Stimulated activated CD4-positive, alpha-beta T cell treated with anti-CD3 and anti-CD28 coated beads, TNF-alpha, amount 100 ng/mL, for 48 hours (primary cell): Measurements from ENCODE around the gene MUC2.
"Not testable (repeated sequence)": the region's sequence is repeated elsewhere in the genome, so short reads cannot be mapped to it uniquely, and the experiment has no call there.

Experiments used
- DNase-seq, 3 donors: peaks; one replicate each; pipeline ENCODE4 v3.0.0-alpha.2; 2020; ENCODE audit warnings: low read depth in 3 of 3

The MUC2 gene

DNA sequence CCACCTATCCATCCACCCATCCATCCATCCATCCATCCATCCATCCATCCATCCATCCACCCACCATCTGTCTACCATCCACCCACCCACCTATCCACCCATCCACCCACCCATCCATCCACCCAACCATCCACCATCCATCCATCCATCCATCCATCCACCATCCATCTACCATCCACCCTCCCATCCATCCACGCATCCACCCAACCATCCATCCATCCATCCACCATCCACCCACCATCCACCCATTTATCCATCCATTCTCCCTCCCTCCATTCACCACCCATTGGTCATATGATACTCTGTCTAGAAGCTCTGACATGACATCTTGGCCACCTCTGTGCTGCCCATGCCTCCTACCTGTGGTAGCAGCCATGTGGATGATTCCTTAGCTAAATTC is 31.7 kb downstream of the MUC2 start:
- no peak for DNase-seq

- no peak for DNase-seq
Measured at GRCh38 chr11:1107316-1108245, 32.9 kb downstream of the MUC2 start.

- no peak for DNase-seq
Measured at GRCh38 chr11:1108246-1108900, 33.7 kb downstream of the MUC2 start.

DNA sequence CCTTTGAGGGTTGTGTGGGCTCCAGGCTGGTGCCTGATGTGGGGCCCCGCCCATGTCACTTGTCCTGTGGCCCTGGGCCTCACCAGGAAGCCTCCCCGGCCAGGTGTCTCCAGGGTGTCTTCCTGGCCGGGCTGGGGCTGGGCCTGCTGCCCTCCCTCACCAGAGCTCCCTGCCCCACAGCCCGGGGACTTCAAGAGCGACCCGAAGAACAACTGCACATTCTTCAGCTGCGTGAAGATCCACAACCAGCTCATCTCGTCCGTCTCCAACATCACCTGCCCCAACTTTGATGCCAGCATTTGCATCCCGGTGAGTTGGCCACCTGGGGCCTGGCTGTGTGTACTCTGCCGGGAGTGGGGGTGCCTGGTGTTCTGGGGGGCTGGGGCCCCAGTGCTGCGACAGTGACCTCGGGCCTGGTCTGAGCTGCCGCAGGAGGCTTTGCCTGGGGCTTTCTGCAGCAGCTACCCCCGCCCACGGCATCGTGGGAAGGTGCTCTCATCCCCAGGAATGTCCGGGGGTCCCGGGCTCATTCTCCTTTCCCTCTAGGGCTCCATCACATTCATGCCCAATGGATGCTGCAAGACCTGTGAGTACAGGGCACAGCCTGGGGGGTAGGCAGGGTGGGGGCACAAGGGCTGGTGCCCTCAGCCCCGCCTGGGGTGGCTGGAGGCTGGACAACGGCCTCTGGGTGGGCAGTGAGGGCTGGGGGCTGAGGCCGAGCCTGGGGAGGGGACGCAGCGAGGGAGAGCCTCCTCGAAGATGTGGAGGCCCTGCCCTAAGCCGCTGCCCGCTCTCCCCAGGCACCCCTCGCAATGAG is 34.6 kb downstream of the MUC2 start:
- DNase-seq: no peak

- DNase-seq: no peak
Measured at GRCh38 chr11:1109918-1110705, 35.4 kb downstream of the MUC2 start.

DNA sequence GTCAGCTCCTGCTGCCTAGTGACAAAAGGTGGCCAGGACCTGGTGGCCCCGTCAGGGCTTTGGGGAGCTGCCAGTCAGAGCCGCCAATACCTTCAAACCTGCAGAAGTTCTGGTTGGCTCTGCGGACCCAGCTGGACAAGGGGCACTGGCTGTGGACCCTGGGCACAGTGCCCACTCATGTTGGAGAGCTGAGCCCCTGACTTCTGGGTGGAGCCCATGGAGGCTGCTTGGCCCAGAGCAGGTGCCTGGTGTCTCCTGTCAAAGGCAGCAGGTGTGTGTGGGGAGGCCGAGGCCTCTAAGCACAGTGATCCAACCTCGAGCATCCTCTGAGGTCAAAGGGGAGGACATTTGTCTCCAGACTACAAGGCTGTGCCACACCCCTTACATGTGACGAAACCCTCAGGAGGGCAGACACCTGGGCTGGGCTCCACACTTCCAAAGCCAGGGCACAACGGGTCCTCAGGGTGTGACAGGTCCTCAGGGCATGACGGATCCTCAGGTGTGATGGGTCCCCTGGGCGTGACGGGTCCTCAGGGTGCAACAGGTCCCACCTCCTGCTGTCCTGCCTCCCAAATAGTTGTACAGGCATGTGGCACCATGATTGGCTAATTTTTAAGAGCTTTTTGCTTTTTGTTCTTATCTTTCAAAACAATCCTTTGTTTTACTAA is 37.0 kb downstream of the MUC2 start:
- no peak for DNase-seq

DNA sequence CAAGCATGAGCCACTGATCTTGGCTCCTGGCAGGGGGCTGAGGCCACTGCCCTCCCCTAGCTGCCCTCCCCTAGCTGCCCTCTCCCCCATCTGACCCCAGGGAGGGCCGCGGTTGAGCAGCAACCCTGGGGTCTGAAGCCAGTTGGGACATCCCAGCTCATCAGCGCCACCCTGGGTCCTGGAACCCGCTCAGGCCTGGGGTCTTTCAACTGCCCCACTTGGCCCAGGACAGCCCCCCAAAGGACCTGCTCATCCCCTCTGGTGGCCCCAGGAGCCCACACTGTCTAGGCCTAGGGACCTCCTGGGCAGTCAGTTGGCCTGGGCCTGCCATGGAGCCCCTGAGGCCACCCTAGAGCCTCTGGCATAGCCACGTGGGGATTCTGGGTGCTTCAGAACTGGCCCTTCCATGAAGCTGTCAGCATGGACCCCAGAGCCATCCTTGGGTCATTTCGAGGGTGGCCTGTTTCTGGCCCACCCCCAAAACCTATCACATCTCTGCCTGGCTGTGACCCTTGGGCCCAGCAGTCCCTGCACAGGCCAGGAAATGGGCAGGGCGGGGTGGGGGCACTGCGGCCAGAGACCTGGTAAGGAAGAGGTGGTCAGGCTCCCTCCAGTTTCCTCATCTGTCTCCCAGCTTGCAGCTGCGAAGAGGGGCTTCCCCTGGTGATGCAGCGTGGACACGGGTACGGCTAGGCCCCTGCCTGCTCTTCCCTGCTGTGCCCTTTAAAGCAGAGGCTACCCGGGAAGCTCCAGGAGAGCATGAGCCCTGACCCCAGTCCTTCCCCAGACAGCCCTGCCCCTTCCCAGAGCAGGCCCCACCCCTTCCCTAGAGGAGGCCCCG is 37.9 kb downstream of the MUC2 start:
- DNase-seq: no peak

DNA sequence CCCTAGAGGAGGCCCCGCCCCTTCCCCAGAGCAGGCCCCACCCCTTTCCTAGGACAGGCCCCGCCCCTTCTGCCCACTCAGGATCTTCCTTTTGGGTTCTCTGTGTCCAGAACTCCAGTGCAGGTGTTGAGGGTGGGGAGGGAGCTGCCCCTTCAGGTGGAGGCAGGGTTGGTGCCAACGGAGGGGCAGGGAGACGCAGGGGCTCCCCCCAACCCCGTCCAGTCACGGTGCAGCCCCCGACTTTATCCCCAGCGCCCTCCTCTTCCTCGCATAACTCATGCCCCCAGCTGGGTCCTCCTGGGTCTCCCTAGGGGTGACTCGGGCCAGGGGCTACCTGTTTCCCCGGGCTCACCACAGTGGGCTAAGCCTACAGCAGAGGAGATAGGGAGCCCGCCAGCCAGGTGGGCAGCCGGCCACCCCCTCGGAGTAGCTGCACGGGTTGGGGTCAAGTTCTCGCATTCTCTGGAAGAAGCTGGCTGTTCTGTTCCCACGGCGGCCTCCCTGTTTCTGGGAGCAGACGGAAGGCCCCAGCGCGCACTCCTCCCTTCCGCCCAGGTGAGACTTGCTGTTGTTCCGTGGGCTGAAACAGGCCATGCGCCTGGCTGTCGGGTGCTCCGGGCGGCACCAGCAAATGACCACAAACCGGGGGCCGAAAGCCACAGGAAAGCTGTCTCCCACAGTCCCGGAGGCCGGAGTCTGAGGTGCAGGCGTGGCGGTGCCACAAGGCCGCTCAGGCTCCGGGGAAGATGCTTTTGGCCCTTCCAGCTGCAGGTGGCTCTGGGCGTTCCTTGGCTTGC is 38.9 kb downstream of the MUC2 start:
- no peak for DNase-seq

DNA sequence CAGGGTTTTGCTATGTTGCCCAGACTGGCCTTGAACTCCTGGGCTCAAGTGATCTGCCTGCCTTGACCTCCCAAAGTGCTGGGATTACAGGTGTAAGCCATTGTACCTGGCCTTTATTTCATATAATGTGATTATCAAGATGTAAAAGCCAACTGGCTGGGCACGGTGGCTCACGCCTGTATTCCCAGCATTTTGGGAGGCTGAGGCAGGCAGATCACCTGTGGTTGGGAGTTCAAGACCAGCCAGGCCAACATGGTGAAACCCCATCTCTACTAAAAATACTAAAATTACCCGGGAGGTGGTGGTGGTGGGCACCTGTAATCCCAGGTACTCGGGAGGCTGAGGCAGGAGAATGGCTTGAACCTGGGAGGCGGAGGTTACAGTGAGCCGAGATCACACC is 40.6 kb downstream of the MUC2 start:
- not testable (repeated sequence) for DNase-seq

DNA sequence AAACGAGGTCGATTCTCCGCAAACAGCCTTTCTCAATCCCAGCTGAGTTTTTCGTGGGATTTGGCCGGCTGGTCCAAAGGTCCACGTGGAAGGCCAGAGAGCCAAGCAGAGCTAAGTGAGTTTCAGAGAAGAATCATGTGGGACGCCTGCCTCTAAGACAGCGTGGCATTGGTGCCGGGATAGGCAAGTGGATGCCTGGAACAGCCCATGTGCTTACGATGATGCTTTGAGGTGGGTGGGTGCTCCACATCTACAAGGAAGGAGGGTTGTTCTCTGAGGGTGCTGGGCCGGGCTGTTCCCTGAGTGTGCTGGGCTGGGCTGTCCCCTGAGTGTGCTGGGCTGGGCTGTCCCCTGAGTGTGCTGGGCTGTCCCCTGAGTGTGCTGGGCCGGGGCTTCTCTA is 41.4 kb downstream of the MUC2 start:
- no peak for DNase-seq

- DNase-seq: no peak
Measured at GRCh38 chr11:1116666-1117390, 42.2 kb downstream of the MUC2 start.

GRCh38 chr11:1117992-1118391 is 43.3 kb downstream of the MUC2 start:
- no peak for DNase-seq

DNA sequence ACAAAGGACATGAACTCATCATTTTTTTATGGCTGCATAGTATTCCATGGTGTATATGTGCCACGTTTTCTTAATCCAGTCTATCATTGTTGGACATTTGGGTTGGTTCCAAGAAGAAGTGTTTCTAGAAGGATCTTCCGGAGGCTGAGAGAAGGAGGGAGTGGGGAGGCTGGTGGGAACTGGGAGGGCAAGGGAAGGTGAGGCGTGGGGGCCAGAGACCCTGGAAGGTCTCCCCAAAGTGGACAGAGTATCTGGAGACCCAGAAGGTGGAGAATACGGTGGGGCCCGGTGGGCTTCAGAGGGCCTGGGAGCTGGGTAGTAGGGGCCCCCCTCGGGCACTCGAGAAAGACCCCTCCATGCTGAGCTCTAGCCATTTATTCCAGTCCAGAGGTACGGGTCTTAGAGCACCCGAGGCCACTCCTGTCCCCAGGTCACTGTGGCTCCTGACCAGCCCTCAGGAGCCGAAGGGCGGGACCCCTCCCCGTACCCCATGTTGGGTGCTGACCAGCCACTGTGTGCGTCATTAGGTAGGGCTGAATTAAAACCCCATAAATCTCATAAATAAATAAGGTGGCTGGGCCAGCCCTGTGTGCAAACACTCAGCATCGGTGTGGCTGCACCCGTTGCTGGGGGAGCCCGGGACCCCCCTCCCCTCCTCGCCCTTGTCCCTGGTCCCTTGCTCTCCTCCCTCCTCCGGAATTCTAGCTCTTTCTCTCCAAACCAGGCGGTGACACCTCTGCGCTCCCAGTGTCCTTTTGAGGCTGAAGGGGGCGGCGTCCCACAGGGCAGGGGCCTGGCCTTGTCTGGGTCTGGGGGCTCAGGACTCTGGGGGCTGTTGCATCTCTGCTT is 44.3 kb downstream of the MUC2 start:
- no peak for DNase-seq

DNA sequence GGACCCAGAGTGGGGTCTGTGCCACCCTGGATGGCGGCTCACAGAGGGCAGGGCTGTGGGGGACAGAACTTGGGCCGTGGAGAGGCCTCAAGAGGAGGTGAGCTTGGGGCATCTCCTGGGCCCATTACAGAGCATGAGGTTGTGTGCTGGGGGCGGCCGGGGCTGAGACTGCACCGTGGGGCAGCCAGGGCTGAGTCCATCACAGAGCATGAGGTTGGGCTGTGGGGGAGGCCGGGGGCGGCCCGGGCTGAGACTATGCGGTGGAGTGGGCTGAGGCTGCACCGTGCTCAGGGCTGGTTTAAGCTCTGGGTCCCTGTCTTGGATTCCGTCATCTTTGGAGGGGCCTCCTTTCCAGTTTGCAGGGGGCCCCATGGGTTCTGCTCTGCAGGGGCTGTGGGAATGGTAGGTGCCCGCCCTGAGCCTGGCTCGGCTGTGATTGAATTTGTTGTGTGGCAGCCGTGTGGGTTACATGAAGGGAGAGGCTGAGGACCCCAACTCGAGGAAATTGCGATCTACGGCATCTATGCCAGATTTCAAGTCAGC is 45.0 kb downstream of the MUC2 start:
- DNase-seq: no peak

- DNase-seq: no peak
Measured at GRCh38 chr11:1120532-1121330, 46.1 kb downstream of the MUC2 start.

- DNase-seq: no peak
Measured at GRCh38 chr11:1121331-1121812, 46.7 kb downstream of the MUC2 start.
